Mesendoderm (in vitro differentiated cells): ENCODE measurements around the gene SOCS7.

Experiments used
- DNase-seq: peaks from one replicate; pipeline ENCODE4 v3.0.0; 2013
- H2AK5ac ChIP-seq: 2 replicates; pipeline ENCODE4 v1.6.1; 2013; ENCODE audit warnings: low read length, inconsistent platforms
- H2BK120ac ChIP-seq: 2 replicates; pipeline ENCODE4 v1.6.1; 2013; ENCODE audit warnings: low read depth, mild to moderate bottlenecking, low read length, moderate library complexity, mixed read lengths
- H2BK15ac ChIP-seq: replicated peaks from 2 replicates; pipeline ENCODE4 v1.6.1; 2013; ENCODE audit warnings: low read depth, mild to moderate bottlenecking, moderate library complexity
- H2BK5ac ChIP-seq: 2 replicates; pipeline ENCODE4 v1.6.1; 2013; ENCODE audit warnings: low read length, inconsistent platforms
- H3K18ac ChIP-seq: 2 replicates; pipeline ENCODE4 v1.6.1; 2013; ENCODE audit warnings: mild to moderate bottlenecking, low read length, mixed read lengths
- H3K23ac ChIP-seq: one replicate; pipeline ENCODE4 v1.6.1; 2013; ENCODE audit warnings: low read length
- H3K27ac ChIP-seq: 2 replicates; pipeline ENCODE4 v1.5.1; 2013; ENCODE audit warnings: low read depth, mild to moderate bottlenecking, inconsistent platforms, low read length, moderate library complexity
- H3K27me3 ChIP-seq: 2 replicates; pipeline ENCODE4 v1.6.1; 2013; ENCODE audit warnings: low read length, control low read depth, mild to moderate bottlenecking, inconsistent platforms; ENCODE audit not compliant: insufficient read depth, poor library complexity
- H3K36me3 ChIP-seq: 2 replicates; pipeline ENCODE4 v1.6.1; 2013; ENCODE audit warnings: low read length, inconsistent platforms; ENCODE audit not compliant: control insufficient read depth, insufficient read depth
- H3K4ac ChIP-seq: one replicate; pipeline ENCODE4 v1.6.1; 2013; ENCODE audit warnings: low read depth, mild to moderate bottlenecking, low read length, moderate library complexity
- H3K4me1 ChIP-seq: 2 replicates; pipeline ENCODE4 v1.6.1; 2013; ENCODE audit warnings: low read depth, low read length, inconsistent platforms; ENCODE audit not compliant: control insufficient read depth
- H3K4me2 ChIP-seq: 2 replicates; pipeline ENCODE4 v1.6.1; 2013; ENCODE audit warnings: low read length
- H3K4me3 ChIP-seq: 2 replicates; pipeline ENCODE4 v1.5.1; 2013; ENCODE audit warnings: mild to moderate bottlenecking, low read length
- H3K56ac ChIP-seq: one replicate; pipeline ENCODE4 v1.6.1; 2013; ENCODE audit warnings: low read length
- H3K79me1 ChIP-seq: 2 replicates; pipeline ENCODE4 v1.6.1; 2013; ENCODE audit warnings: low read length, inconsistent platforms
- H3K79me2 ChIP-seq: 2 replicates; pipeline ENCODE4 v1.6.1; 2013; ENCODE audit warnings: mild to moderate bottlenecking, low read length; ENCODE audit not compliant: control insufficient read depth, insufficient read depth
- H3K9ac ChIP-seq: 2 replicates; pipeline ENCODE4 v1.6.1; 2013; ENCODE audit warnings: low read length, inconsistent platforms
- H4K5ac ChIP-seq: one replicate; pipeline ENCODE4 v1.6.1; 2013; ENCODE audit warnings: low read length
- H4K8ac ChIP-seq: one replicate; pipeline ENCODE4 v1.6.1; 2013; ENCODE audit warnings: low read depth, mild to moderate bottlenecking, control low read depth, low read length, moderate library complexity
- WGBS: extraction: QIAGEN DNeasy Blood & Tissue Kit; methylation state at CpG from one replicate; pipeline ENCODE4 v1.1.7; 2013; ENCODE audit warnings: low lambda C conversion rate, missing lambda C conversion rate; ENCODE audit not compliant: insufficient coverage; ENCODE audit errors: extremely low coverage; 5-methylcytosine and 5-hydroxymethylcytosine counted together

SOCS7 gene

GRCh38 chr17:38452719-38453118, 101.1 kb downstream of the SOCS7 start:
- Histone ChIP-seq H3K36me3 (no peaks in the 10 kb centered on the region), H3K4me2 (no peak overlapping the region), H3K27me3 (no peaks in the 10 kb centered on the region), H3K9ac (peak overlapping the region; percentile 66), H3K23ac (no peak overlapping the region), H4K8ac (no peak overlapping the region), H3K4ac (peak overlapping the region; percentile 21), H3K79me2 (peaks cover 21% of the 10 kb centered on the region), H3K79me1 (peaks cover 16% of the 10 kb centered on the region), H3K56ac (peak overlapping the region; percentile 91), H4K5ac (no peak overlapping the region), H3K4me1 (peaks cover 36% of the 10 kb centered on the region), H3K4me3 (no peak overlapping the region), H2BK15ac (no peak overlapping the region), H3K27ac (peak overlapping the region; percentile 61), H3K18ac (peak overlapping the region; percentile 3), H2BK120ac (no peak overlapping the region), H2AK5ac (peak overlapping the region; percentile 41), H2BK5ac (peak overlapping the region; percentile 14)
- peak; percentile 54 for DNase-seq
- WGBS: no CpG with 5 or more reads among the region's 6 CpGs

GRCh38 chr17:38453951-38454421, 102.3 kb downstream of the SOCS7 start:
- Histone ChIP-seq H3K79me1 (peaks cover 16% of the 10 kb centered on the region), H4K5ac (no peak overlapping the region), H3K9ac (peak overlapping the region; percentile 72), H3K18ac (peak overlapping the region; percentile 70), H3K23ac (peak overlapping the region; percentile 48), H2BK120ac (peak overlapping the region; percentile 31), H4K8ac (no peak overlapping the region), H3K4me2 (peak overlapping the region; percentile 59), H3K56ac (peak overlapping the region; percentile 89), H3K79me2 (peaks cover 21% of the 10 kb centered on the region), H3K27ac (peak overlapping the region; percentile 60), H3K27me3 (no peaks in the 10 kb centered on the region), H2AK5ac (no peak overlapping the region), H2BK5ac (no peak overlapping the region), H3K36me3 (no peaks in the 10 kb centered on the region), H3K4ac (peak overlapping the region; percentile 61), H3K4me3 (no peak overlapping the region), H3K4me1 (peaks cover 36% of the 10 kb centered on the region), H2BK15ac (no peak overlapping the region)
- WGBS: no CpG with 5 or more reads among the region's 44 CpGs
- DNase-seq: no peak

- Histone ChIP-seq H3K4me2 (peak overlapping the region; percentile 59), H2AK5ac (peak overlapping the region; percentile 87), H3K36me3 (no peaks in the 10 kb centered on the region), H3K27ac (peak overlapping the region; percentile 60), H2BK15ac (no peak overlapping the region), H3K9ac (peak overlapping the region; percentile 72), H3K79me1 (peaks cover 16% of the 10 kb centered on the region), H3K4me3 (no peak overlapping the region), H2BK120ac (peak overlapping the region; percentile 31), H3K18ac (peak overlapping the region; percentile 70), H4K8ac (no peak overlapping the region), H3K4ac (peak overlapping the region; percentile 61), H4K5ac (no peak overlapping the region), H3K23ac (peak overlapping the region; percentile 48), H3K56ac (peak overlapping the region; percentile 89), H2BK5ac (peak overlapping the region; percentile 48), H3K27me3 (no peaks in the 10 kb centered on the region), H3K79me2 (peaks cover 21% of the 10 kb centered on the region), H3K4me1 (peaks cover 35% of the 10 kb centered on the region)
- no CpG with 5 or more reads among the region's 12 CpGs for WGBS
- no peak for DNase-seq
Measured at GRCh38 chr17:38454532-38454931, 102.9 kb downstream of the SOCS7 start.
